T-helper 2 cell treated with Interferon-gamma antibody and Interleukin-4, amounts not matched to agents 5 μg/mL and 100 μg/mL, for 36 hours (primary cell): ENCODE results near the gene ETV1.
A peak's percentile ranks its signal among the peaks of the same experiment; 100 is the strongest.

Experiments used
- DNase-seq: peaks from one replicate; pipeline ENCODE4 v3.0.0; 2021; ENCODE audit warnings: low spot score
- H3K27ac Mint-ChIP-seq: one replicate; pipeline ENCODE4 v1.8.0; 2021; ENCODE audit warnings: mild to moderate bottlenecking, mixed read lengths
- H3K27me3 Mint-ChIP-seq: one replicate; pipeline ENCODE4 v1.8.0; 2021; ENCODE audit warnings: low read depth, mixed read lengths
- H3K36me3 Mint-ChIP-seq: one replicate; pipeline ENCODE4 v1.8.0; 2021; ENCODE audit warnings: low read depth, mixed read lengths
- H3K4me1 Mint-ChIP-seq: one replicate; pipeline ENCODE4 v1.8.0; 2021; ENCODE audit warnings: low read depth, mixed read lengths
- H3K4me3 Mint-ChIP-seq: one replicate; pipeline ENCODE4 v1.8.0; 2022; ENCODE audit warnings: mild to moderate bottlenecking, moderate library complexity, mixed read lengths
- H3K9me3 Mint-ChIP-seq: one replicate; pipeline ENCODE4 v1.8.0; 2021; ENCODE audit warnings: mixed read lengths

The ETV1 gene

DNA sequence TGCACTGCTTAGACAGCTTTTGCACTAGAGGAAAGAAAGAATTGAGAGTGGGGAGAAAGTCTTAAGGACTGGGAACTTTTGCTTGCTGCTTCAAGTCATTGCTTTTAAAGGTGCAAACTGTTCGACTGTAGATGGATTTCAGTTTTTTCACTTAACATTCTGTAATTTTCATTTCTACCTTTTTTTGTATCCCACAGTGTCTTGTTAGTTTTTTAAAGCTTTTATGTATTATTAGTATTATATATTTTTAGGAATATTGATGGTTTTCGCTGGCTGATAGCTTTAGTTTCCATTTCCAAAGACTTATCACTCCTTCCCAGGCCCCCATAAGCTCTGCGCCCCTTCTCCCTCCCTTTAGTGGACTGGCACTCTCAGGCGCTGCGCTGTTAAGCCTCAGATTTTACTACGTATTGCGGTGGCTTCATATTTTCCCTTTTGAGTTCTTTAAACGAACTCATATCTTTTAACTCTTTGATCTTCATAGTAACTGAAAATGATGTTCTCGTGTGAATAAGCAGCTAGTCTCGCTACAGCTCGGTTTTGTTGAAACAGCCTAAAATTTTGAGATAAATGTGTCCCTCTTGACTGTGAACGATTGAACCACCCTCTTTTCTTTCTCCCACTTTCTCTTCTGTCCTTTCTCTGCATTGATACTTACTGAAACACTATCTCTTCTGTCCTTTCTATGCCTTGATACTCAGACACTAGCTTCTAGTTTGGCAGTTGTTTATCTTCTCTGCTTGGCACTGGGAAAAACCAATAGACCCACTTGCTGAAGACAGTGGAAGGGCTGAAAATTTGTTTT lies 2.5 kb upstream of the ETV1 start:
- no peak overlapping the region for H3K27ac Mint-ChIP-seq
- H3K36me3 Mint-ChIP-seq = no peaks in the 10 kb centered on the region
- no peaks in the 10 kb centered on the region for H3K9me3 Mint-ChIP-seq
- H3K27me3 Mint-ChIP-seq = no peaks in the 10 kb centered on the region
- DNase-seq = no peak
- H3K4me3 Mint-ChIP-seq = no peak overlapping the region
- H3K4me1 Mint-ChIP-seq = no peaks in the 10 kb centered on the region

DNA sequence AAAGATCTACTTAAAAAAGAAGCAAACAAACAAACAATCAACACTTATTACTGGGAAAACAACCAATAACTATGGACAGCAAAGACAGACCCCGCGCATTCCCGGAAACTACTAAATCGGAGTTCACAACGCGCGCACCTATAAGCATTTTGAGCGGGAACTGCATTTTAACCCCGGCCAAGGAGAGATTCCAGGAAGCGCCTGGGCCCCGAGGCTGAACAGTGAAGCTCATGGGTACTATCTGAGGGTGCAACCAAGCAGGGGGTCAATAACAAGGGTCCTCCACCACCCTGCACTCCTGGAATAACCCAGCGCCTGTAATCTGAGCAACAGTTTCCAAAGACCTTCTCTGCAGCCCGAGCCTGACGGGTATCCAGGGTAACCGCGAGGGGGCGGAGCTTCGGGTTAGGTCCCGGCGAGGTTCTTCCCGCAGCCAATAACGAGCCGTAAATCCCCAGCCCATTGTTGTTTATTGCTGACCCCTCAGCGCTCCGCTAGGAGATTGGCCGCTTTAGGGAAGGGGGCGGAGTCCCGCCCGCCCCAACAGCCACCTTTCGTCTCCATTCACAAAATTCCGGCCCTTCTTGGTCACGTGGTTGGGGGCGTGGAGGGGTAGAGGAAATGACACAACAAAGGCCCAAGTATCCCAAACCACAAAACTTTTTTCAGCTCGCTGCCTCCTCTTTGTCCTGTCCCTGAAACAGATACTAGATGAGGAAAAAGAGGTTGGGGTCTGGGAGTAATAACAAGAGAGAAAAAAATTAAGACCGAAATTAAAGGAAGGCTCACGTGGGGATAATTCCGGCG lies 1.7 kb upstream of the ETV1 start:
- Mint-ChIP-seq H3K4me1 (no peaks in the 10 kb centered on the region), H3K4me3 (no peak overlapping the region), H3K27me3 (no peaks in the 10 kb centered on the region), H3K9me3 (no peaks in the 10 kb centered on the region), H3K27ac (no peak overlapping the region), H3K36me3 (no peaks in the 10 kb centered on the region)
- DNase-seq = peak; percentile 62

DNA sequence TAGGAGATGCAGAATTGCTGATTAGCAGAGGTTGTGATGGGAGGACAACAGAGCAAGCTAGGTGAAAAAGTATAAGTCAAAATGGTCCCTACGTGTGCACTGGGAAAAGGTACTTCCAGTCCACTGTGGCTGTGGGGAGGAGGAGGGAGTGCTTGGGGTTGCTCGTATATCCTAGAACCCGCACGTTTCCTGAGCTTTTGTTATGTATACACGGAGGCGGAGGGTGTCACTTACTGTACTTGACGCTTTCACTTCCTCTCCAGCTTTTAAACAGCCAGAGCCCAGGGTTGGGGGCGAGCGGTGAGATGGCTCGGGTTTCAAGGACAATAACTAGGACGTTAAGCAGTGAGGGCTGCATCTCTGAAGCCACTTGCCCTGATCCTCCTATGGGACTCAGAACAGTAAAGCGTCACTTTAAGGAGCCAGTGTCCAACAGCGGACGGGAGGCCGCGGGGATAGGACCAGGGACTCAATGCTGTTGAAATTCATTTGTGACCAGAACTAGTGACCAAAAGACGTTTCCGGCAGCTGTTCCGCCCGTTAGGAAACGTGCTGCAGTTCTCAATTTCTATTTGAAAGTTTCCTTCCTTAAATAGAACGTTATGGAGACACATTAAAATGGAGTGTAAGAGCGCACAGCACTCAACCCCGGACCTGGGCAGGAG lies 985 bp upstream of the ETV1 start:
- no peak overlapping the region for H3K27ac Mint-ChIP-seq
- no peak for DNase-seq

DNA sequence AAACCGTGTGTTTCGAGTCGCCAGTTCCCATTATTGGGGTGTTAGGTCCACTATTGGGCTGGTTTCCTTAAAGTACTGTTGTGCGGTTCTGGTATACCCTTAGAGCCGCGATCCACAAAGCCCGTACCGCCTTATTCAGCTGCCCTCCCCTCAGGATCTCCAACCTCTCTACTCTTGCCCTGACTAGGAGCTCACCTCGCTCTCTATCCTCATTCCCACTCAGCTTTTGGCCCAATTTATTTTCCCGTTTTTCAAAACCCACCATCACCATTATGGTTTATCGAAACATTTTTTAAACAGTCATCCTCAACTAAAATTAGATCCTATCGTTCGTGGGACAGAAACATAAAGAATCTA lies 461 bp upstream of the ETV1 start:
- Mint-ChIP-seq H3K36me3 (no peaks in the 10 kb centered on the region), H3K27me3 (no peaks in the 10 kb centered on the region), H3K4me3 (no peak overlapping the region), H3K4me1 (no peaks in the 10 kb centered on the region), H3K9me3 (no peaks in the 10 kb centered on the region), H3K27ac (no peak overlapping the region)
- DNase-seq = no peak

More for the DNA sequence above, 985 bp upstream of the ETV1 start:
- Mint-ChIP-seq H3K4me3 (no peak overlapping the region), H3K4me1 (no peaks in the 10 kb centered on the region), H3K9me3 (no peaks in the 10 kb centered on the region), H3K36me3 (no peaks in the 10 kb centered on the region), H3K27me3 (no peaks in the 10 kb centered on the region)

DNA sequence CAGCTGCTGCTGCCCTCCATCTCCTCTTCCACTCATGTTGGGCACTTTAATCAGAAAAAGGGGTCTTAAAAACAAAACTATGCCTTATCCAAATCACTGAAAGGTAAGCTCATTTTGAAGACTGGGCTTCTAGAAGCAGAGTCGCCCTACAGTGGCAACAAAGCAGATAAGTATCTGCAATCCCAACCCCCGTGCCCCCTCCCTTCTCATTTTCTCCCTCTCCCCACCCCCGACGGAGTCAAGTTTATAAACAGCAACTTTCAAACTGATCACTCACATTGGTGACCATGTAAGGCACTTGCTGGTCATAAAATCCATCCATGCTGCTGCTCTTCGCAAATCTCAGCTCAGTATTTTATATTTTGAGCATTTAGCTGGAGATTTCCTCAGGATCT lies 738 bp downstream of the ETV1 start:
- DNase-seq = no peak
- no peaks in the 10 kb centered on the region for H3K9me3 Mint-ChIP-seq
- H3K27ac Mint-ChIP-seq = no peak overlapping the region
- no peaks in the 10 kb centered on the region for H3K4me1 Mint-ChIP-seq
- no peaks in the 10 kb centered on the region for H3K27me3 Mint-ChIP-seq
- H3K4me3 Mint-ChIP-seq = no peak overlapping the region
- no peaks in the 10 kb centered on the region for H3K36me3 Mint-ChIP-seq

DNA sequence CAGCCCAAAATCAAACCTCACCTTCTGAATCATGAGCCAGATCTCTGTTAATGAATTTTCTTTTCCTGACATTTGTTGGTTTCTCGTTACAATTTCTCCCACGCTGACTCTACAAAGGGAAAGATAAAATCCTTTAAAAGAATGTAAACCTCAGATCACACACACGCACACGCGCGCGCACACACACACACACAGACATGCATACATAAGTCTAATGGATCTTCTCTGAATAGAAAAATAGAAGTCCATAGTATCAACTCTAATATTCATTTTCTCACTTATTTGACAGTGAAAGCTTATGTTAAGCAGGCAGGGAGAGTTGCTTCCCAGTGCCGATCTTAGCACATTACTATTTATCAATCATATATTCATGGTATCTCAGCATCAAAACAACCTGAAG lies 1.4 kb downstream of the ETV1 start:
- Mint-ChIP-seq H3K4me1 (no peaks in the 10 kb centered on the region), H3K9me3 (no peaks in the 10 kb centered on the region), H3K4me3 (no peak overlapping the region), H3K27me3 (no peaks in the 10 kb centered on the region), H3K27ac (no peak overlapping the region), H3K36me3 (no peaks in the 10 kb centered on the region)
- no peak for DNase-seq

DNA sequence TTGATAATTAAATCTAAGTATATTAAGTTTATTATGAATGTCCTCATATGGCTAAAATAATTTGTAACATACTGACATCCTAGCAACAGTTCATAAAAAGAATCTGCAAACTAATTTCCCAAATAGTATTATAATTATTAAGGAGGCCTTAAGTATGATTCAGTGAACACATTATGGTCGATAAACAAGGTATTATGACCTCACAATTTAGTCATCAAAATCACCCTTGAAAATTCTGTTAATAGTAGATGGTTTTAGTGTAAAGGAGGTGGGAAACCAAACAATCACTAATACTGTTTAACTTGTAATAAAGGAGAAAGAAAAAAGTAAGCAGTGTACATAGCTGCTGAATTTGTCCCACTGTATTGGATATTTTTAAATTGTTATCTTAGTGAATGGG lies 2.1 kb downstream of the ETV1 start:
- no peak for DNase-seq
- H3K4me1 Mint-ChIP-seq = no peaks in the 10 kb centered on the region
- H3K27ac Mint-ChIP-seq = no peak overlapping the region
- no peaks in the 10 kb centered on the region for H3K27me3 Mint-ChIP-seq
- H3K36me3 Mint-ChIP-seq = no peaks in the 10 kb centered on the region
- H3K9me3 Mint-ChIP-seq = no peaks in the 10 kb centered on the region
- H3K4me3 Mint-ChIP-seq = no peak overlapping the region

DNA sequence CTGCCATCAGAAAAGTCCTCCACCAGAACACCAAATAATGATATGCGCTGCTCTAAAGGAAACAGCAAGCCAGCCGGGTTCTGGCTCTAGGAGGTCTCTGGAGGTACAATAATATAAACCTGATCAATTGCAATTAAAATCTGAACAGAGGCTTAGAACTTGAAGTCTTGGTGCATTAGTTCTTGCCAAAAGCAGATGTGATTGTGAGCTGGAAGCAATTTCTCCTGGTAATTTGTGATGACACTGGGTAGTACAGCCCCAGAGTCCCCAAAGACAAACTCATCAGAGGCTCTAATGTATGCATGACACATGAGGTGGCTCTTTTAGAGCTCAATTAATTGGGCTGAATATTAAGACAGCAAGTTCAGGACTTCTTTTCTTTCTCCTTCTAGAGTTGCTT lies 3.3 kb downstream of the ETV1 start:
- no peaks in the 10 kb centered on the region for H3K4me1 Mint-ChIP-seq
- DNase-seq = no peak
- H3K36me3 Mint-ChIP-seq = no peaks in the 10 kb centered on the region
- H3K27ac Mint-ChIP-seq = no peak overlapping the region
- no peak overlapping the region for H3K4me3 Mint-ChIP-seq
- H3K9me3 Mint-ChIP-seq = no peaks in the 10 kb centered on the region
- H3K27me3 Mint-ChIP-seq = no peaks in the 10 kb centered on the region

DNA sequence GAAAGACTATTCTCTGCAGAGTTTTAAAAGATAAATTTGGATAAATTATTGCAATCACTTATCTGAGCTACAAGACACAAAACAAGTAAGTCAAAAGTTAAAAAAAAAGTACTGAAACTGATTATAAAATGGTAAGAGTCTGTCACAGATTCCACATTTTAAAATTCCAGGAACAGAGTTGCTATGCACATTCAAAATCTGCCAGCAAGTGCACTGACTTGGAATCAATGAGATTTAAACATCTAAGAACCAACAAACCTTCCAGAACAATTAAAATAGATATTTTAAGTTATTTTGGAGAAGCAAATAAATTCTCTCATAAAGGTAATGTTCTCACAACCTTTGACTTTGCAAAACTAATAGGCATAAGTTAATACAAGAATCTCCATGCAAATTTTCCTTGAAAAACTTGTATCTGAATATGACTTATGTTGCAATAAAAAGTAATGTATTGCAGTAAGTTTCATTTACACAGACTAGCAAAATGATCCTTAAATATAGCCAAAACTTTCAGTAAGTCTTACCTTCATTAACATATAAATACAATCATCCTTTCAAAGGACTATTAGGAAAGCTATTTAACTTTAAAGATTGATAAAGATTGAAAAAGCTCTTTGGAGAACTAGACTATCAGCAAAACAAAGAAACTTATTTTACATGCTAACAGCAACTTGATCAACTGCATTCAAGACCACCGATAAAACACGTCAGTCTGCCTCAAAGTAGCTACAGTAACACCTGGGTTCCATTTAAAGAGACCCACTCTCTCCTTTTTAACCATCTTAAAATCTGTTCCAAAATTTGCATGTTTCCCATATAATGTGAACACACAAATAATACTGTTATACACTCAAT lies 4.4 kb downstream of the ETV1 start:
- no peak for DNase-seq
- Mint-ChIP-seq H3K4me1 (no peaks in the 10 kb centered on the region), H3K27ac (no peak overlapping the region), H3K27me3 (no peaks in the 10 kb centered on the region), H3K4me3 (no peak overlapping the region), H3K9me3 (no peaks in the 10 kb centered on the region), H3K36me3 (no peaks in the 10 kb centered on the region)

DNA sequence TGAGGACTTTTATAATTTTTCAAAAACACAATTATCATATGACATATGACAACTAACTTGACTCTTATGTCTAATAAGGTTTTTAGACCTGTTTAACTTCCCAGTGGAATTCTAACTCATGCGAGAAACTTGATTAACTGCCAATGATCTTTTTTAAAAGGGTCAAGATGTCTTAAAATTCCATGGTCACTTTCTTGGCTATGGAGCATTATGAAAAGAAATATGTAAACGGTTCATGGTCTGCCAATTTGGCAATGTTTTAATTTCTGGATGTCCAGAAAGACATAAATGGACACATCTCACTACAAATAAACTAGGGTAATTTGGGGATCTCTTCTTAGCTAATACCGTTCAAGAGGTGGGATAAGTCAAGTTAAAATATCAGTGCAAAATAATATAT lies 5.4 kb downstream of the ETV1 start:
- Mint-ChIP-seq H3K4me1 (no peaks in the 10 kb centered on the region), H3K36me3 (no peaks in the 10 kb centered on the region), H3K9me3 (no peaks in the 10 kb centered on the region), H3K4me3 (no peak overlapping the region), H3K27me3 (no peaks in the 10 kb centered on the region), H3K27ac (no peak overlapping the region)
- DNase-seq = no peak

DNA sequence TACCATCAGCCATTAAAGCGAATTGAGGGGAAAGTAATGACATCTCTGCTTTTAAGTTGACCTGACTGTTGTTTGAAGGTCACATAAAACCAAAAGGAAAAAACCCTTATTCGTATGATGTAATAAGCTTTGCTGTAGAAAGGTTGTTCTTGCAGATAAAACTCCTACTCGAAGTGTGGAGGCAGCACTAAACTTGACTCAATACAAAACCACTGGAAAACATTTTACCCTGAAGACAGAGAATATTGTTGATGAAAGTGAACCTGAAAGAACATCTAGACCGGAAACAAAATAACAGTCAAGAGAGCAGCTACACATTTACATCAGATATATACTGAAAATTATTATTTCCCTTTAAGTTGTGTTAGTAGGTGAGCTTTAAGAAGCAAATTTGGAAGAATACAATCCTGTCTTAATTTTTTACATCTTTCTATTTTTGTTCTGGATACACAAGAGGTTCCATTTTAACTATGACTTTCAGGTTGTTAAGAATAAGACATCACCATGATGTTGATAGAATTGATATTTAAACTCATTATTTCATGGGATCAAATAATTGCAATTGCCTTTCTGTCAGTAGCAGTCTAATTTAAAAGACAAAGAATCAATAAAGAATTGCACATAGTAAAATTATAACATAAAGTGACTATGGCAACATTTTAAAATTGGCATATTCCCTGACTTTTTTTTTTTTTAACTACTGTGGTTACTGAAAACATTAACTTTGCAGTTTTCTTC lies 6.4 kb downstream of the ETV1 start:
- Mint-ChIP-seq H3K4me3 (no peak overlapping the region), H3K9me3 (no peaks in the 10 kb centered on the region), H3K4me1 (no peaks in the 10 kb centered on the region), H3K27me3 (no peaks in the 10 kb centered on the region), H3K36me3 (no peaks in the 10 kb centered on the region), H3K27ac (no peak overlapping the region)
- DNase-seq = no peak

DNA sequence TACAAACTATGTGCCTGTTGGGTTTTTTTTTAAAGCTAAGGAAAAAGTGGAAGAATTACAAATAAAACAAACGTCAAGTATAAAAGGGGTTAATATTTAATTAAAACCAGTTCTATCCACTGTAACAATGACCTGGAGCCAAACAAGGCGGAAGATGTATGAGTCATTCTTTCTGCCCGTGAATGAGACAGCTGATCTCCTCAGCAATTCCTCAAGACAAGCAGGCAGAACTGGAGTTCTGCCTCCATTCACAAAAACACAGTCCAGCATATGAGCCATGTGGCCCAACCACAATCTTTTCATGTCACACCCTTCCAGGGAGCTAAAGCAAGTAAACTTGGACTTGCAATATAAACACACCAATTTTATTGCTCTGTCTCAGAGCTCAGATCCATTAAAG lies 8.4 kb downstream of the ETV1 start:
- Mint-ChIP-seq H3K4me1 (no peaks in the 10 kb centered on the region), H3K27me3 (no peaks in the 10 kb centered on the region), H3K4me3 (no peak overlapping the region), H3K9me3 (no peaks in the 10 kb centered on the region), H3K36me3 (no peaks in the 10 kb centered on the region), H3K27ac (no peak overlapping the region)
- DNase-seq = no peak

DNA sequence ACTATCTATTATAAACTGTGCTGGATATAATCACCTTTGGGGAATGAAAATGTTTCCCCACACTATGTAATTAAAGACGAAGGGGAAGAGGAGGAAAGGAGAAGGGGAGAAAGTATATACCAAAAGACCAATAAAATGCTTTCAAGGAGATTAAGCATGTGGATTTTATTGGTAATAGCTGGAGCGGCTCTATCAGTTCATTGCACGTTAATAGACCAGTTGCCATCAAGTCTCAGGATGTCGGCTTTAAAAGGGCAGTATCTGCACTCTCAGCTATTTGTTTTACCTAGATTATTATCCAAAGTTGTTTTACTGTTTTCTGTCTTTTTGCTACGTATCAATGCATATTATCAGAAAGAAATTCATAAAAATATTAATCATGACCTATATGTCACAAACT lies 9.0 kb downstream of the ETV1 start:
- DNase-seq = no peak
- Mint-ChIP-seq H3K27me3 (no peaks in the 10 kb centered on the region), H3K27ac (no peak overlapping the region), H3K36me3 (no peaks in the 10 kb centered on the region), H3K4me1 (no peaks in the 10 kb centered on the region), H3K9me3 (no peaks in the 10 kb centered on the region), H3K4me3 (no peak overlapping the region)
